DND-41 (cell line): ENCODE measurements around the gene SCGB1C1.
"Not testable (repeated sequence)": the region's sequence is repeated elsewhere in the genome, so short reads cannot be mapped to it uniquely, and the experiment has no call there.

Experiments
- ATAC-seq: fragments of 200-7000 bp; cut with Tn5 transposase; 3 replicates; pipeline ENCODE4 v1.9.1; 2021; ENCODE audit warnings: low read depth; ENCODE audit not compliant: insufficient read depth
- DNase-seq: peaks from one replicate; pipeline ENCODE4 v3.0.0-alpha.2; 2020
- H2AFZ ChIP-seq: 2 replicates; pipeline ENCODE4 v1.6.0; 2012; ENCODE audit warnings: low read depth, low read length
- H3K27ac ChIP-seq: 2 replicates; pipeline ENCODE4 v1.5.1; 2012; ENCODE audit warnings: low read length, inconsistent platforms
- H3K27me3 ChIP-seq: fragments of 200-600 bp; sonication (generic); 2 replicates; pipeline ENCODE4 v1.6.0; 2012; ENCODE audit warnings: low read length, mild to moderate bottlenecking, inconsistent platforms; ENCODE audit not compliant: insufficient read depth, poor library complexity
- H3K36me3 ChIP-seq: 2 replicates; pipeline ENCODE4 v1.5.1; 2012; ENCODE audit warnings: low read length, inconsistent platforms; ENCODE audit not compliant: insufficient read depth
- H3K4me1 ChIP-seq: 2 replicates; pipeline ENCODE4 v1.5.1; 2012; ENCODE audit warnings: mild to moderate bottlenecking, low read length; ENCODE audit not compliant: insufficient read depth
- H3K4me2 ChIP-seq: 2 replicates; pipeline ENCODE4 v1.6.0; 2012; ENCODE audit warnings: mild to moderate bottlenecking, moderate library complexity, low read length, inconsistent platforms; ENCODE audit not compliant: insufficient read depth
- H3K4me3 ChIP-seq, 2 experiments: fragments of 200-600 bp in 1 of 2; shearing (Covaris generic) in 1 of 2; 2 replicates each; pipeline ENCODE4 v1.5.1; 2012 to 2016; ENCODE audit warnings: inconsistent platforms in 2 of 2, low read length in 2 of 2, mild to moderate bottlenecking in 2 of 2, low read depth in 1 of 2, moderate library complexity in 1 of 2
- H3K79me2 ChIP-seq: 2 replicates; pipeline ENCODE4 v1.6.0; 2012; ENCODE audit warnings: low read length, inconsistent platforms; ENCODE audit not compliant: insufficient read depth
- H3K9ac ChIP-seq: 2 replicates; pipeline ENCODE4 v1.6.0; 2012; ENCODE audit warnings: low read depth, mild to moderate bottlenecking, inconsistent platforms, low read length, moderate library complexity
- H3K9me3 ChIP-seq: 2 replicates; pipeline ENCODE4 v1.5.1; 2012; ENCODE audit warnings: low read length, moderate library complexity, mild to moderate bottlenecking, inconsistent platforms; ENCODE audit not compliant: insufficient read depth, severe bottlenecking
- H4K20me1 ChIP-seq: 2 replicates; pipeline ENCODE4 v1.6.0; 2012; ENCODE audit warnings: low read length; ENCODE audit not compliant: insufficient read depth
- CTCF ChIP-seq: IDR thresholded peaks from 2 replicates; pipeline ENCODE4 v1.5.1; 2012; ENCODE audit warnings: borderline replicate concordance, low read length, moderate library complexity, mild to moderate bottlenecking; ENCODE audit not compliant: poor library complexity, severe bottlenecking; ENCODE audit errors: extremely low read depth
- EZH2 ChIP-seq: IDR thresholded peaks from 3 replicates; pipeline ENCODE4 v1.6.1; 2012; ENCODE audit warnings: borderline replicate concordance, low read depth, mild to moderate bottlenecking, moderate library complexity, low read length, inconsistent platforms; ENCODE audit not compliant: severe bottlenecking

Gene SCGB1C1

DNA sequence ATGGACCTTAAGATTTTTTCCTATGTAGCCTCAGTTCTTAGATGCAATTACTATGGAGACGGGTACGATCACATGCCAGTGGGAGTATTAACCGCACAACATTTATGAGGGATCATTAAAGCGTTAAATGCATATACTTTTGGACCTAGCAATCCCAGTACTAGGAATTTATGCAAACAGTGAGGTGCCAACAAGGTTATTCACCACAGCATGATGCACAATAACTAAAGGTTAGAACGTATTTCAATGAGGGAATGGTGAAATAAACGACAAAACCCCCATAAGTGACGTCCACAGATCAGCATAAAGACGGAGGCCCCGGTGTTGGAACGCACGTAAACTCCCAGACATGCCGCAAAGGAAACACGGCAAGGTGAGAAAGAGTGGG is 42.7 kb downstream of the SCGB1C1 start:
- H3K4me1 ChIP-seq, result peaks cover 40% of the 10 kb centered on the region
- peak overlapping the region; percentile 69 for H2AFZ ChIP-seq
- peak overlapping the region; percentile 65 for H3K27ac ChIP-seq
- H4K20me1 ChIP-seq, result peaks cover 17% of the 10 kb centered on the region
- peak overlapping the region; percentile 24 to 73; a peak in 3 of 4 replicates for H3K4me3 ChIP-seq
- peaks cover 20% of the 10 kb centered on the region for H3K36me3 ChIP-seq
- ATAC-seq (peak; percentile 14), DNase-seq (no peak)
- no peak for TF ChIP-seq EZH2
- no peak for TF ChIP-seq CTCF
- H3K27me3 ChIP-seq, result no peaks in the 10 kb centered on the region
- H3K9ac ChIP-seq, result peak overlapping the region; percentile 64
- no peaks in the 10 kb centered on the region for H3K9me3 ChIP-seq
- peak overlapping the region; percentile 92 for H3K4me2 ChIP-seq
- peaks cover 46% of the 10 kb centered on the region for H3K79me2 ChIP-seq

GRCh38 chr11:235997-236773 is 43.3 kb downstream of the SCGB1C1 start, which contains the start of gene SIRT3:
TSS of gene SIRT3 (minus strand) at chr11:236342. CDS start at chr11:236328, 14 bp downstream.
- H3K4me1 ChIP-seq, result peaks cover 40% of the 10 kb centered on the region

DNA sequence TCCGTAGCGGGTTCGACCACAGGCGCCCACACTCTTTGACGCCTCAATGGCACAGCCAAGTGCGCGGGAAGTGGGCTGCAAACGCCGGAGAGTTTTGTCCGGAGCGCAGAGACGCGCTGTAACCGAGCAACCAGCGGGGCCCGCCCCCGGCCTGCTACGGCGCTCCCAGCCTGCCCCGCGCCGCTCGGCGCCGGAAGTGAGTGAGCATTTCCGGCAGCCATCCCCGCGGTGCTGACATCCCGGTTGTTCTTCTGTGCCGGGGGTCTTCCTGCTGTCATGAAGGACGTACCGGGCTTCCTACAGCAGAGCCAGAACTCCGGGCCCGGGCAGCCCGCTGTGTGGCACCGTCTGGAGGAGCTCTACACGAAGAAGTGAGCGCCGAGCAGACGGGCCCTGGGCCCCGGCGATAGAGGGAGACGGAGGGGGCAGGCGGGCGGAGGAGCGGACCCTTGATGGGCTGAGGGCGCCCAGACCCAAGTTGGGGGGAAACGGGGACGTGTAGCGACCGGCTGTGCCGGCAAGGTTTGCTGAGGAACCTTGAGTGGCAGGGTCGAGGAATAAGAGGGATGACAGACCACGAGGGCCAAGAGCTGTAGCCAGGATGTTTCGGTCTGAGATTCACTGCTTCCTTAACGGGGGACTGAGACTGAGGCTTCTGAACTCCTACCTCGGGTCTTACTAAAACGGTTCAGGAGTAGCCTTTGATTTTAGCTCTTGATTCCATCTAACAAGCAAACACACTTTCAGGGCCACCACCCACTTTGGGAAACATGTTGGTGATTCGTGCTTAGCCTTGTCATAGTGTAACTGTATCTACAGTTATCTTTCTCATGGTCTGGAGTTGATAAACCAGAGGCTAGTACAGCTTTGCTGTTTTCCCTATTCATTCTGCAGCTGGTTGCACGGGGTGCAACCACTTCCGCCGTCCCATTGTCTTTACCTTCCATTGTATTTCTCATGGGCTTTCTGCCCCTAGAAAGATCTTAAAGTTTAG is 44.2 kb downstream of the SCGB1C1 start, which contains the start of gene PSMD13:
Gene PSMD13, plus strand, starts transcription at position 203 of the 994 bp plus-strand sequence. Its CDS starts 74 bp downstream, at position 277.
- Histone ChIP-seq H3K27ac (peak within 1 kb of the TSS; percentile 84), H2AFZ (peak within 1 kb of the TSS; percentile 78), H3K4me3 (peak within 1 kb of the TSS; percentile 76 to 86), H3K4me1 (peaks cover 40% of the 10 kb centered on the region), H3K9me3 (no peaks in the 10 kb centered on the region), H3K79me2 (peaks cover 60% of the 10 kb centered on the region), H3K9ac (peak within 1 kb of the TSS; percentile 76), H4K20me1 (peaks cover 22% of the 10 kb centered on the region), H3K27me3 (no peaks in the 10 kb centered on the region), H3K4me2 (peak within 1 kb of the TSS; percentile 92), H3K36me3 (peaks cover 34% of the 10 kb centered on the region)
- DNase-seq, result peak; percentile 91
- ATAC-seq, result peak; percentile 91
- TF ChIP-seq CTCF, result no peak
- TF ChIP-seq EZH2, result no peak

More at GRCh38 chr11:235997-236773, 43.3 kb downstream of the SCGB1C1 start, which contains the start of gene SIRT3:
- H3K9me3 ChIP-seq, result no peaks in the 10 kb centered on the region
- peak; percentile 84 for DNase-seq
- H3K27me3 ChIP-seq, result no peaks in the 10 kb centered on the region
- ATAC-seq, result peak; percentile 79
- peak within 1 kb of the TSS; percentile 84 for H3K27ac ChIP-seq
- H4K20me1 ChIP-seq, result peaks cover 17% of the 10 kb centered on the region
- peak within 1 kb of the TSS; percentile 76 to 86 for H3K4me3 ChIP-seq
- H3K79me2 ChIP-seq, result peaks cover 51% of the 10 kb centered on the region
- peak within 1 kb of the TSS; percentile 78 for H2AFZ ChIP-seq
- peaks cover 25% of the 10 kb centered on the region for H3K36me3 ChIP-seq
- no peak for TF ChIP-seq EZH2
- TF ChIP-seq CTCF, result peak; percentile 12
- peak within 1 kb of the TSS; percentile 92 for H3K4me2 ChIP-seq
- H3K9ac ChIP-seq, result peak within 1 kb of the TSS; percentile 76

DNA sequence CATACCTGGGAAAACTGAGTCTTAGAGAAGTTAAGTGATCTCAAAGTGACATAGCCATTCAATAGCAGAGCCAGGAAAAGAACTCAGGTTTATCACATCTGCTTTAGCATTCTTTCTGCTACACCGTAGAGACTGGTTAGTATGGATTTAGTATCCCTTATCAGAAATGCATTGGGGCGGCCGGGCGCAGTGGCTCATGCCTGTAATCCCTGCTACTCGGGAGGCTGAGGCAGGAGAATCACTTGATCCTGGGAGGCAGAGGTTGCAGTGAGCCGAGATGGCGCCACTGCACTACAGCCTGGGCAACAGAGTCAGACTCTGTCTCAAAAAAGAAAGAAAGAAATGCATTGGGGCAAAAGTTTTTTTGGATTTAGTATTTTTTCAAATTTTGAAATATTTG is 45.5 kb downstream of the SCGB1C1 start:
- Histone ChIP-seq H3K4me2 (peak overlapping the region; percentile 92), H4K20me1 (peaks cover 22% of the 10 kb centered on the region), H3K36me3 (peaks cover 44% of the 10 kb centered on the region), H3K4me1 (peaks cover 40% of the 10 kb centered on the region), H3K4me3 (peak overlapping the region; percentile 76 to 86; a peak in 3 of 4 replicates), H3K79me2 (peaks cover 67% of the 10 kb centered on the region), H3K27ac (0 out of 2 replicates have a peak overlapping the region, but pooled peaks have one; percentile 84), H3K9ac (peak overlapping the region; percentile 76)
- not testable (repeated sequence) for H3K27me3 ChIP-seq, DNase-seq, H3K9me3 ChIP-seq, H2AFZ ChIP-seq, ATAC-seq
